ENCODE measurements around the gene TFDP1. TPM values are rescaled to one million over a fixed set of nuclear protein-coding genes. Genes with fewer than 3 reads are reported as not detected.

Gene TFDP1
- total and polyA plus RNA-seq, 2 of the 4 experiments (the other 2 are of a cell fraction), result 59.3 to 97.0 TPM

GRCh38 chr13:113645329-113645728 lies 60.8 kb downstream of the TFDP1 start:
- Histone ChIP-seq H4K5ac (ENCODE audit: low read depth, low read length) (no peak overlapping the region), H3K27me3 (ENCODE audit: control insufficient read depth, insufficient read depth, low read length) (no peaks in the 10 kb centered on the region), H3K56ac (ENCODE audit: extremely low read depth, insufficient read depth, low read length) (no peak overlapping the region), H2BK120ac (ENCODE audit: low read depth, low read length) (no peak overlapping the region), H3K9ac (ENCODE audit: low read depth, low read length) (no peak overlapping the region), H3K14ac (replicated peaks; ENCODE audit: low read depth, low read length) (no peak overlapping the region), H2BK15ac (ENCODE audit: low read depth, low read length) (no peak overlapping the region), H3K4me1 (ENCODE audit: control insufficient read depth, insufficient read depth, low read length) (no peaks in the 10 kb centered on the region; the same call in 1 of the 2 replicates), H3K9me3 (ENCODE audit: control insufficient read depth, insufficient read depth, low read length) (no peaks in the 10 kb centered on the region), H2AFZ (replicated peaks; ENCODE audit: low read length, poor library complexity) (no peak overlapping the region), H2BK5ac (ENCODE audit: low read depth, low read length, poor library complexity, severe bottlenecking) (no peak overlapping the region), H3K23ac (ENCODE audit: low read depth, low read length) (no peak overlapping the region), H3K9me1 (ENCODE audit: insufficient read depth, low read length) (0 out of 2 replicates have a peak, but pooled peaks cover 4% of the 10 kb centered on the region), H4K91ac (ENCODE audit: insufficient read depth, low read depth, low read length) (no peak overlapping the region), H3K27ac (ENCODE audit: insufficient read depth, low read length) (no peak overlapping the region), H3K79me1 (ENCODE audit: low read depth in 1 of 2, low read length in 2 of 2) (no peaks in the 10 kb centered on the region; a peak in 1 of 4 replicates), H4K8ac (ENCODE audit: low read depth in 2 of 2, low read length in 2 of 2) (no peak overlapping the region), H4K20me1 (ENCODE audit: insufficient read depth, low read length) (no peaks in the 10 kb centered on the region), H2BK20ac (ENCODE audit: low read depth, low read length) (no peak overlapping the region), H3K4ac (ENCODE audit: low read depth, low read length) (no peak overlapping the region), H3K36me3 (ENCODE audit: control insufficient read depth, insufficient read depth, low read length) (peaks cover 7% of the 10 kb centered on the region), H2AK5ac (ENCODE audit: low read depth, low read length) (no peak overlapping the region), H3K4me2 (ENCODE audit: low read depth, low read length) (no peak overlapping the region), H3K18ac (ENCODE audit: low read depth, low read length) (no peak overlapping the region), H3K4me3 (ENCODE audit: insufficient read depth, low read depth, low read length) (no peak overlapping the region), H2AK9ac (replicated peaks; ENCODE audit: low read depth, low read length, poor library complexity) (no peak overlapping the region)
- dilution Hi-C loops (cut with HindIII; ENCODE audit: low sequenced_read_pairs, unreplicated experiment), result no loop called here
- in situ Hi-C loops (cut with MboI; ENCODE audit: low sequenced_read_pairs), result no loop called here
- no TSS peak for BruUV-seq (replicated peaks)
- no peak for TF ChIP-seq CTCF (conservative IDR thresholded peaks at IDR 0.05; ENCODE audit: low read depth, low read length)
- no peak for TF ChIP-seq CEBPB (IDR thresholded peaks at IDR 0.05; ENCODE audit: low read depth, low read length)
- no peak for TF ChIP-seq FOS (IDR thresholded peaks at IDR 0.05; ENCODE audit: low read depth, low read length)
- no peak for TF ChIP-seq NFE2L2 (IDR thresholded peaks at IDR 0.05; ENCODE audit: low read depth, low read length)
- TF ChIP-seq SMC3 (IDR thresholded peaks at IDR 0.05; ENCODE audit: low read depth, low read length), result no peak
- no peak for TF ChIP-seq MAFK (IDR thresholded peaks at IDR 0.05; ENCODE audit: low read depth, low read length)
- ATAC-seq (ENCODE audit: low read depth) (no peak), DNase-seq (no peak)
- CTCF ChIA-PET, result no interaction called here
- intact Hi-C loops (cut with micrococcal nuclease), result no loop called here
- POLR2A ChIA-PET (ENCODE audit: unreplicated experiment), result no interaction called here
- whole genome bisulfite sequencing, 2 experiments (ENCODE audit: extremely low coverage in 2 of 2, insufficient read length in 1 of 2), result 100% methylated on average over 1 of the region's 9 CpGs; no CpG with 5 or more reads in 1 of the 2 experiments
